ENCODE results near the gene CXCL12. TPM values are rescaled to one million over a fixed set of nuclear protein-coding genes. Genes with fewer than 3 reads are reported as not detected.

CXCL12 gene
- total RNA-seq, 1 experiment from 2014 or later: 0.82 TPM

- BruUV-seq (replicated peaks): no TSS peak
- DNase-seq (ENCODE audit: low read depth, low spot score) (no peak), ATAC-seq (no peak)
- no peak overlapping the region for H3K27ac ChIP-seq (ENCODE audit: low read length)
- no peaks in the 10 kb centered on the region for H3K9me3 ChIP-seq (ENCODE audit: control insufficient read depth, insufficient read depth, low read depth, low read length)
- H3K36me3 ChIP-seq (ENCODE audit: control insufficient read depth, insufficient read depth, low read length): no peaks in the 10 kb centered on the region
- no peak for TF ChIP-seq REST (IDR thresholded peaks at IDR 0.05; ENCODE audit: insufficient read depth in 1 of 2, low read depth in 2 of 2, low read length in 1 of 2)
- TF ChIP-seq TCF7L2 (IDR thresholded peaks at IDR 0.05; ENCODE audit: low read depth, low read length): no peak
- no peak for TF ChIP-seq CTCF (IDR thresholded peaks at IDR 0.05)
- no peak for TF ChIP-seq SIN3A (IDR thresholded peaks at IDR 0.05; ENCODE audit: borderline replicate concordance, insufficient read depth, low read depth, low read length)
- no peak for TF ChIP-seq POLR2AphosphoS5 (IDR thresholded peaks at IDR 0.05; ENCODE audit: low read depth, low read length)
- H3K4me3 ChIP-seq (ENCODE audit: low read depth in 2 of 2, low read length in 2 of 2): no peak overlapping the region
- intact Hi-C loops (cut with micrococcal nuclease; ENCODE audit: unreplicated experiment): no loop called here
- H3K4me1 ChIP-seq (ENCODE audit: control insufficient read depth, insufficient read depth, low read length): no peaks in the 10 kb centered on the region
- peaks cover 4% of the 10 kb centered on the region; the same call in 1 of the 2 replicates for H3K27me3 ChIP-seq (ENCODE audit: control insufficient read depth, insufficient read depth, low read length)
- ChIA-PET POLR2A (no interaction called here), CTCF (no interaction called here)
- in situ Hi-C loops (cut with HindIII; ENCODE audit: low pct_unique_long_range_greater_than_20kb, low sequenced_read_pairs): no loop called here
Observed at GRCh38 chr10:44344727-44345126, 40.2 kb downstream of the CXCL12 start.

- H3K36me3 ChIP-seq (ENCODE audit: control insufficient read depth, insufficient read depth, low read length): no peaks in the 10 kb centered on the region
- DNase-seq (ENCODE audit: low read depth, low spot score) (no peak), ATAC-seq (no peak)
- ChIA-PET POLR2A (no interaction called here), CTCF (no interaction called here)
- no peaks in the 10 kb centered on the region for H3K4me1 ChIP-seq (ENCODE audit: control insufficient read depth, insufficient read depth, low read length)
- intact Hi-C loops (cut with micrococcal nuclease; ENCODE audit: unreplicated experiment) (no loop called here), in situ Hi-C loops (cut with HindIII; ENCODE audit: low pct_unique_long_range_greater_than_20kb, low sequenced_read_pairs) (no loop called here)
- no peak overlapping the region for H3K27ac ChIP-seq (ENCODE audit: low read length)
- peaks cover 4% of the 10 kb centered on the region; the same call in 1 of the 2 replicates for H3K27me3 ChIP-seq (ENCODE audit: control insufficient read depth, insufficient read depth, low read length)
- TF ChIP-seq REST (IDR thresholded peaks at IDR 0.05; ENCODE audit: insufficient read depth in 1 of 2, low read depth in 2 of 2, low read length in 1 of 2): no peak
- no peak for TF ChIP-seq SIN3A (IDR thresholded peaks at IDR 0.05; ENCODE audit: borderline replicate concordance, insufficient read depth, low read depth, low read length)
- TF ChIP-seq POLR2AphosphoS5 (IDR thresholded peaks at IDR 0.05; ENCODE audit: low read depth, low read length): no peak
- TF ChIP-seq TCF7L2 (IDR thresholded peaks at IDR 0.05; ENCODE audit: low read depth, low read length): no peak
- TF ChIP-seq CTCF (IDR thresholded peaks at IDR 0.05): no peak
- no peaks in the 10 kb centered on the region for H3K9me3 ChIP-seq (ENCODE audit: control insufficient read depth, insufficient read depth, low read depth, low read length)
- no TSS peak for BruUV-seq (replicated peaks)
- H3K4me3 ChIP-seq (ENCODE audit: low read depth in 2 of 2, low read length in 2 of 2): no peak overlapping the region
Observed at GRCh38 chr10:44343843-44344242, 41.1 kb downstream of the CXCL12 start.
